HG03439 (cell line): Measurements from ENCODE around the gene SNED1.

ENCODE experiments used
- ATAC-seq: cut with Tn5 transposase; IDR thresholded peaks from one replicate; pipeline ENCODE4 v1.9.1; 2021; ENCODE audit warnings: mild to moderate bottlenecking, moderate library complexity; ENCODE audit not compliant: unreplicated experiment

The SNED1 gene

DNA sequence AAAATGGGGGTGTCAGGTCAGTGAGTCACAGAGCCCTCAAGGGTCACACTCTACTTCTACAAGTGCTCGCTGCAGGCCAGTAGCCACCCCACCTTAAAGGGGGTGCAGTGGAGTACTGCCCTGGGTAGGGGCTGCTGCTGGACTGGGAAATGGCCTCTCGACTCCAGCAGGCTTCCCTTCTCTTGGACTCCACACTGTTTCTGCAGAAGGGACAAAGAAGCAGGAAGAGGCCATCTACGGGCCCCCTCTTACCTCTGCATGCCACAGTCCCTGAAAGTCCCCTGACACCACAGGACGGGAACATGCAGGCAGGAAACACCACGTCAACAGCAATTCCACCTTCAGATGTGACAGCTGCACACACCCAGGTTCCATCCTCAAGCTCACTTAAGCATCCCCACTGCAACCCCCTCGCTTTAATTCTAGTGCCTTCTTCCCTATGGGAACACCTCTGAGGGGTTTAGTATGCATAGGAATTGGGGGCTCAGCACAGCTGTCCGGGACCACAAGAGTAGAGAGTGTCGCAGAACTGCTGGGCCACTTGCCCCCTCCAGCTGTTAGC is 22.3 kb downstream of the SNED1 start:
- ATAC-seq, result no peak

DNA sequence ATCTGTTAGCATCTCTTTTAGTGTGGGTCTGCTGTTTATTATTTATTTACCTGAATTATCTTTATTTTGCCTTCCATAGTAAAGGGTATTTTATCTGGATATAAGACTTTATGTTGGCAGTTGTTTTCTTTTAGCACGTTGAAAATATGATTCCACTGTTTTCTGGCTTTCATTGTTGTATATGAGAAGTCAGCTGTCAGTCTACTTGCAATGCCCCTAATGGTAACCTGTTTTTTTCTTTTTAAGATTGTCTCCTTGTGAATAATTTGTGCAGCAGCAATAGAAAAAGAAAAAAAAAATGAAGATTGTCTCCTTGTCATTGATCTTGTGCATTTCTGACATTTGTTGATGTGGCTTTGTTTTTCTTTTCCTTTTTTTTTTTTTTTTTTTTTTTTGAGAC is 27.2 kb downstream of the SNED1 start:
- no peak for ATAC-seq

DNA sequence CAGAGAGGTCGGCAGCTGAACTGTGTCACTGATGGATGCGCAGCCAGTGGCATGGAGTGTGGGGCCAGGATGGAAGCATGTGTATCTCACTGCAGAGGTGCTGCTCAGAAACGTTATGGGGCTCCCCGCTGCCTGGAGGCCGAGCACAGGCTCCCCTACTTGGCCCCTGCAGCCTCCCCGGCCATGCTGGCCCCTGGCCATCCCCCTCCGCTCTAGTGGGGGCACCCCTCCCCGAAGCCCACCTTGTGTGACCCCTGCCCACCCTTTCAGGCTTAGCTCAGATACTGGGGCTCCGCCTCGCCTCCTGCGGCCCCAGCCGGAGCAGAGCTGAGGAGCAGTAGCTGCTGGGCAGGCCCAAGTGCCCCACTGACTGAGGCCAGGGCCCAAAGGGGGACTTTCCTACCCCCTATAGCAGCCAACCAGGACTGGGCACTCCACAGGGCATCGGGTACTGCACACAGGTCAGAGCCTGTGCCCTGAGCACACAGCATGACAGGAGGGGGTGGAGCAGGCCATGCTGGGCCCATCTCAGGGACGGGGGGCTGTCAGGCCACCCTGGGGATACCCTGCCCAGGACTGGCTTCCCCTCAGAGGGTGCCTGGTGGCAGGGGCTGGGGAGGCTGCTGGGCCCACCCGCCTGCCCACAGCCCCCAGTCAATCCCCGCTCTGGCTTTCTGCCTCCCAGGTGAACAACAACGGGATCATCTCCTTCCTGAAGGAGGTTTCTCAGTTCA is 31.3 kb downstream of the SNED1 start:
- ATAC-seq, result no peak

DNA sequence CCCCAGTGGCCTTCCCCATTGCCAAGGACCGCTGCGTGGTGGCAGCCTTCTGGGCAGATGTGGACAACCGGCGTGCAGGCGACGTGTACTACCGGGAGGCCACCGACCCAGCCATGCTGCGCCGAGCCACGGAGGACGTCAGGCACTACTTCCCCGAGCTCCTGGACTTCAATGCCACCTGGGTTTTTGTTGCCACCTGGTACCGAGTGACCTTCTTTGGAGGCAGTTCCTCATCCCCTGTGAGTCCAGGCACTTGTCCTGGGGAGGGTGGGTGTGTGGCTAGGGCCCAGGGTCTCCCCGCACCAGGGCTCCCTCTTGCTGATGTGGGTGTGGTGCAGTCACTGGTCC is 31.9 kb downstream of the SNED1 start:
- ATAC-seq, result no peak

DNA sequence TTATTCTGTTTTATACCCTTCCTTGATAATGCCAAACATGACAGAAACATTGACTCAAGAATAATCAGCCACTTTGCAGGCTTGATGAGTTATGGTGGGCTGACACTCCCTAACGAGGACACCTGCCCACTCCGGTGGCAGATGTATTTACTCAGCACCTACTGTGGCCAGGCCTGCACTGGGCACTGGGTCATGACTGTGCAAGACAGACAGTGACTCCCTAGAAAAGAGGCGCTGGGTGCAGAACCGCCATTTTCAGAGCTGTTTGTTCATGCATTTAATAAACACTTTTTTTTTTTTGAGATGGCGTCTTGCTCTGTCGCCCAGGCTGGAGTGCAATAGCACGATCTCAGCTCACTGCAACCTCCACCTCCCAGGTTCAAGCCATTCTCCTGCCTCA is 32.5 kb downstream of the SNED1 start:
- no peak for ATAC-seq

DNA sequence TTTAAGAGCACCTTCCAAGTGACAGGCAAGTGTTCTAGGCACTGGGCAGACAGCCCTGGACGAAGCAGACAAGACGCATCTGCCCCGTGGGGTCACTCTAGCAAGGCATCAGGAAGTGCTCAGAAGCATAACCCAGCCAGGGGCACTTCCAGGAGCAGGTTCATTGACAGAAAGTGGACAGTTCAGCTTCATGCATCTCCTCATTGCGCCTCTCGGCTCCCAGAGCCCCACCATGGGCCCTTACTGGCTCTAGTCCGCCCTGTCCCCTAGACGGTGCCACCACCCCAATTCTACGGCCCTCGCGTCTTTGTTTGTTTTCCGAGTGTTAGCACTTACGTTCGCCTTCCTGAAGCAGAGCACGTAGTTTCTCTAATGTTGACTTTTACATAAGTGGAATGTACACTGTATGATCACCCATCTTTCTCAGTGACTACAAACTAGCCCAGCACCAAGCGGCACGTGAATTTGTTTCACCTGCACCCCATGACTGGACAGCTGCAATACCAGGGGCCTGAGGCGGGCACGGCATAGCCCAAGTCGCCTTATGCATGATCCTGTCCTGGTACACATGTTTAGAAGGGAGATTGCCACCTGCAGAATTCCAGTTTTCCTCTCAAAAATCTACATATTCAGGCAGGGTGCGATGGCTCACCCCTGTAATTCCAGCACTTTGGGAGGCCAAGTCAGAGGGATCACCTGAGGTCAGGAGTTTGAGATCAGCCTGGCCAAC is 33.2 kb downstream of the SNED1 start:
- no peak for ATAC-seq

DNA sequence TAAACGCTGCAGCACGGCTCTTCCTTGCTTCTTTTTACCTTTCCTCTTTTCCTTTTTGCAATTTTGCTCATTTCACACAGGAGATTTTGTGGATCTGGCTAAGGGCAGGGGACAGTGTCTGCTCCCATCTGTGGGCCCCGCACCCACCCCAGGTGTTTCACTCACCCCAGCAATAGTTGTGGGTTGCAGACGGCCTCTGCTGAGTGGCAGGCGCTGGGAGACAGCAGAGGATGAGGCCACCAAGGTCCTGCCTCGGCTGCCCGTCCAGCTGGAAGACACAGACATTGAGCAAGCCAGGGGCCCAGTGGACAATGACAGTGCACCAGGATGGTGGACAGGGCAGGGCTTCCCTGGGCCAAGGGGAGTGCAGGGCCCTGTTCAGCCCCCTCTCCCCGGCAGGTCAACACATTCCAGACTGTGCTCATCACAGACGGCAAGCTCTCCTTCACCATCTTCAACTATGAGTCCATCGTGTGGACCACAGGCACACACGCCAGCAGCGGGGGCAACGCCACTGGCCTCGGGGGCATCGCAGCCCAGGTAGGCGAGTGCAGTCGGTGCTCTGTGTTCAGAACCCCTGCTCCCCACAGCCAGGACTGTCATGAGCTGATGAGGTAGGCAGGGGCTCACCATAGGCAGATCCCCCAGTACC is 35.0 kb downstream of the SNED1 start:
- ATAC-seq, result no peak

DNA sequence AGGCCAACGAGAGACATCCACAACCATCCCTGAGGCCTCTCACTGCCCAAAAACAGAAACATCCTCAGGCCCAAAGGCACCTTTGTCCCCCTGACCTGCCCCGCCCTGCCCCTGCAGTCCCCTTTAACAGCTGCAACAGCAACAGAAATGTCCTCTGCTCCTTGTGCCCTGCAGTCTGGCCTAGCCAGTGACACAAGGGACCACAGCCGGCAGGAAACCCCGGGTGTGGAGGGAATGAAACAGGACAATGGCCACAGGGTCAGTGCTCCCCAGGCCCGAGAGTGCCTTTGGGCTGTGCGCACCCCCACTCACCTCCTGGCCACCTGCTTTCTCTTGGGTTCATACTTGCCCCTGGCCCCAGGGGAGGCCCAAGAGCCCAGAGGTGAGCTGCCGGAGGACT is 35.6 kb downstream of the SNED1 start:
- ATAC-seq, result no peak

DNA sequence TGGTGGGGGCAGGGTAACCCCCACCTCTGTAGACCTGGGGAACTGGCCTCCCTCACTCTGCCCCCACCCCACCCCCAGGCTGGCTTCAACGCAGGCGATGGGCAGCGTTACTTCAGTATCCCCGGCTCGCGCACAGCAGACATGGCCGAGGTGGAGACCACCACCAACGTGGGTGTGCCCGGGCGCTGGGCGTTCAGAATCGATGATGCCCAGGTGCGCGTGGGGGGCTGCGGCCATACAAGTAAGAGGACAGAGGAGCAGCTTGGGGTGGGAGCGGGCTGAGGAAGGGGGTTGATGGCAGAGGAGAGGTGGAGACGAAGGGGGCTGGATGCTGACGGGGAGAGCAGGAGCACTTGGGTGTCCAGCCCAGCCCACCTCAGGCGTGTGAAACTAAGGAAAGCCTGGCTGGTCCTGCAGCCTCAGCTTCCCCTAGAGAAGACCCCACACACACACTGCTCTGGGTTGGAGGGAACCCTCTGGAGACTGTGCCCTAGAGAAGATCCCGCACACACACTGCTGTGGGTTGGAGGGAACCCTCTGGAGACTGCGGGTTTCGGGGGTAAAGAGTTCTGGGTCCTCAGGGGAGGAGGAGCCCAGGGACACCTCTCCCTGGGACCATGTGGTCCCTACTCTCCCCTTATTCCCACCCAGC is 36.2 kb downstream of the SNED1 start:
- no peak for ATAC-seq

DNA sequence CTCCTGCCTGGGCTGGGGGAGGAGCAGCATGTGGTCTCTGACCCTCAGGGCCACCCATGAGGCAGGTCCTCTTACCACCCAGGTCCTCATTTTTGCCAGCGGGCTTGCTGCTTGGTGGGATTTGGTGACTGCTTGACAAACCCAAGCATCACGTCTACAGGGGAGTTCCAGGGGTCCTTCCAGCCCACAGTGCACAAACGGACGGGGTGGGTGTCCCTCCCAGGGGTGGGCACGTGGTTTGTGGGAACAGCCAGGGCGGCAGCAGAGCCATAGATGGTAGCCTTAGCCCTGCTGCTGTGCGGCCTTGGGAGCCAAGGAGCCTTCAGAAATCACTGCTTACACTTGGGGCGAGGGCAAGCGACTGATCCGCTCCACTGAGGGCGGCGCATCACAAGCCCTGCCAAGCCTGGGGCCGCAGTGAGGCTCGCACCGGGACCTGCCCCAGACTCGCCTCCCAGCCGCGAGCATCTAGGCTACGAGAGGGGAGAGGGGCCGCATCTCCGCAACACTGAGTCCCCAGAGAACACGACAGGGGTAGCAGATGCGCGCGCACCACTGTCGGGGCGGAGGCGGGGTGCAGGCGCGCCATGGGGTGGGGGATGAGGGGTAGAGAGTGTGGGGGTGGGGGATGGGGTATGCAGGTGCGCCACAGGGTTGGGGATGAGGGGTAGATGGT is 36.9 kb downstream of the SNED1 start:
- ATAC-seq, result no peak

DNA sequence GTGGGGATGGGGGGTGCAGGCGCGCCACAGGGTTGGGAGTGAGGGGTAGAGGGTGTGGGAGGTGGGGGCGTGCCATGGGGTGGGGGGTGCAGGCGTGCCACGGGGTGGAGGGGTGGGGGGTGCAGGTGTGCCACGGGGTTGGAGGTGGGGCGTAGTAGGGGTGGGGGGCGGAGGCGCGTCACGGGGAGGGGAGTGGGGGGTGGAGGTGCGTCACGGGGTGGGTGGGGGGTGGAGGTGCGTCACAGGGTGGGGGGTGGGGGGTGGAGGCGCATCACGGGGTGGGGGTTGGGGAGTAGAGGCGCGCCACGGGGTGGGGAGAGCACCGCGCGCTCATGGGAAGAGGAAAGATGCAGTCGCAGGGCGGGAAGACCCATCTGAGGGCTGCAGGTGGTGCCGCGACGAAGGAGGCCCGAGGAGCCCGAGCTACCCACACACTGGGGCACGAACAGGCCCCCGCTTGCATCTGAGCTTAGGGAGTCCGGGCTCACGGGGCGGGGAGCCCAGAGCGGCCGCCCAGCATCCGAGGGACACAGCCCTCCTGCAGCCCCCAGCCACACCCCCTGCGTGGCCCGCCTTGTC is 37.5 kb downstream of the SNED1 start:
- peak; percentile 14 for ATAC-seq

DNA sequence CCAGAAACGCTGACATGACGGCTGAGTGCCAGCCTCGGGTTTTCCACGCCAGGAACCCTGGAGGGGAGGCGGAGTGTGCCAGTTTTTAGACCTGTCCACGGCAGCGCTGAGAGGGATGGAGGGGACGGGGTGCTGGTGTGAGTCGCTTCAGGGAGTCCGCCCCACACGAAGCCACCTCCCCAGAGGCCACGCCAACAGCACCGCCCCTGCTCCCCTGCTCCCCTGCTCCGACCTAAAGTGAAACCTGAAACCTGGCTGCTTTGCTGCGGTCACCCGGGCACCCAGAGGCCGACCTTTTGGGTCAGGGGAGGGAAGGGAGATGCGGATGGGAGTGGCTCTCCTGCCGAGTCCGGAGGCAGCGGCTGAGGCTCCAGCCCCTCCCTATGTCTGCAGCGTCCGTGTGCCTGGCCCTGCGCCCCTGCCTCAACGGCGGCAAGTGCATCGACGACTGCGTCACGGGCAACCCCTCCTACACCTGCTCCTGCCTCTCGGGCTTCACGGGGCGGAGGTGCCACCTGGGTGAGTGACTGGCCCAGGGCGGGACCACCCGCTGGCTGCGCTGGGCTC is 38.1 kb downstream of the SNED1 start:
- ATAC-seq, result peak; percentile 69

DNA sequence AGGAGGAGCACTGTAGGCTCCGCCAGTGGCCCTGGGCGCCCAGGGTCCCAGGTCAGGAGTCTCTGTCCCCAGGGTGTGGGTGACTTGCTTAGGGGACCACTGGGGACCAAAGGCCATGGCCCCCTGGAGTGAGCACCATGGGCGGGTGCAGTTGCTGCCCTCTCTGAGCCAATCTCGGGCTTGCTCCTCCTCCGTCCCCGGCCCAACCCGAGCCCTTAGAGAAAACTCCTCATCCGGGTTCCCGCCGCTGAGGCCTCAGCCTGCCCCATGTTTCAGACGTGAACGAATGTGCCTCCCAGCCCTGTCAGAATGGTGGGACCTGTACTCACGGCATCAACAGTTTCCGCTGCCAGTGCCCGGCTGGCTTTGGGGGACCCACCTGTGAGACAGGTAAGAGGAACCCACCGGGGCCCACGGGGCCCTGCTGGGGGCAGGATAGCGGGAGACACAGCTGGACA is 38.6 kb downstream of the SNED1 start:
- peak; percentile 56 for ATAC-seq

DNA sequence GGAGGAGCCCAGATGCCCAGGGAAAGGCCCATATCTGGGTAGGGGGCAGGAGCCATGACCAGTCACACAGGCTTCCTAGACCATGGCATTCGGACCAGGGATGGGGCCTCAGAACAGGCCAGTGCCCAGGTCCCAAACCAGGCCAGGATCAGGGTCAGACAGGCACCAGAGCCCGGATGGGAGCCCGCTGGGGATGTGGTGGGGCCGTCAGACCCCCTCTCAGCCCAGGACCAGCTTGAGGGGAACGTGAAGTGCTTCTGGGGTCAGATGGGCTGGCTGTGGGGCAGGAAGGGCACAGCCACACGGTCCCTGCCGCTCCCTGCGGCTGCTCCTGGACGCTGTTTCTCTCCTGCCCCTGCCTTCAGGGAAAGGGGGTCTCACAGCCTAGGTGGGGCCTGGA is 39.1 kb downstream of the SNED1 start:
- no peak for ATAC-seq

DNA sequence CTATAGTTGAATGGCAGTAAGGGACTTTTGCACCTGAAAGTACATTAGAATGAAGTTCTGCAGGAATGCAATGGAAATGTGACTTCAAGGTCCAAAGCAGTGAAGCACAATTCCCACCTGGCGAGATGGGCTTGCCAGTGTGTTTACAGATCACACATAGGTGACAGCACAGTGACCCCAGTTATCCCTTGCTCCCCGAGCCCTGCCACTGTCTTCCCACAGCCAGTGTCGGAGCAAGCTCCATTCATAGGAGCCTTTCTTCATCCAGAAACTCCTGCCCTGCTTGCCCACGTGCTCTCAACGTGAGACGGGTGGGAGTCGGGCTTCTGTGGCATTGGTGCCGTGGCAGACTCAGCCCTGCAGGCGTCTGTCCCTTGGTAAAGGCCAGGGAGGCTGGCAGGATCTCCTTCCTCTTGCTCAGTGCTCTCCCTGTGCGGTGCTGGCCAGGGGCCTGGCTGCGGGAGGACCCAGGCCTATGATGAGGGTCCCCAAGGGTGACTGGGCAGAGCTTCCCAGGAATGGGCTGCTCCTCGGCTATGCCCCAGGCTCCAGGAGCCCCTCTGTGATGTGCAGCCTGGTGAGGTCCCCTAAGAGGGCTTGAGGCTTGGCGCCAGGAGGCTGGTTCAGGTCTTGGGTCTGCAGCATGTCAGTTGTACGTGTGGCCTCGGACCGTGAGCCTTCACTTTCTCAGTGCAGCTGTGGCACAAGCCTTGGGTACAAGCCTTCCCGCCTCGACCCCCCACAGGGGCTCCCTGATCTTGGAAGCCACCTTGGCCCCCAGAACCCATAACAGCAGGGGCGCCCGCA is 40.2 kb downstream of the SNED1 start:
- no peak for ATAC-seq

DNA sequence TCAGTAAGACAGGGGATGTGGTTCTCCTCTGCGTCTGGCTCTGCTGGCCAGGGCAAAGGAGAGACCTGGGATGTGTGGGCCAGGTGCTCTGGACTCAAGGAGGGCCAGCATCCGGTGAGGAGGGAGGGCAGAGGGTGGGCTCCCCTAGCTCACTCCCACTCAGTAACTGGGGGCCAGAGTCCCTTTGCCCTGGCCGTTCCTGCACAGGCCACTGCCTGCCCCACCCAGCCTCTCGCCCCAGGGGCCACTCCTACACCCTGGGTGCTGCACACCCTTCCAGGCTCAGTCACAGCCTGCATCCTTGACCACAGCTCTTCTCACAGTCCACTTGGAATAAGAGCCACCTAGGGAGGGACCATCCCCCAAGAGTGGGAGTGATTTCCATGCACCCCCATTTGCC is 41.0 kb downstream of the SNED1 start:
- no peak for ATAC-seq

DNA sequence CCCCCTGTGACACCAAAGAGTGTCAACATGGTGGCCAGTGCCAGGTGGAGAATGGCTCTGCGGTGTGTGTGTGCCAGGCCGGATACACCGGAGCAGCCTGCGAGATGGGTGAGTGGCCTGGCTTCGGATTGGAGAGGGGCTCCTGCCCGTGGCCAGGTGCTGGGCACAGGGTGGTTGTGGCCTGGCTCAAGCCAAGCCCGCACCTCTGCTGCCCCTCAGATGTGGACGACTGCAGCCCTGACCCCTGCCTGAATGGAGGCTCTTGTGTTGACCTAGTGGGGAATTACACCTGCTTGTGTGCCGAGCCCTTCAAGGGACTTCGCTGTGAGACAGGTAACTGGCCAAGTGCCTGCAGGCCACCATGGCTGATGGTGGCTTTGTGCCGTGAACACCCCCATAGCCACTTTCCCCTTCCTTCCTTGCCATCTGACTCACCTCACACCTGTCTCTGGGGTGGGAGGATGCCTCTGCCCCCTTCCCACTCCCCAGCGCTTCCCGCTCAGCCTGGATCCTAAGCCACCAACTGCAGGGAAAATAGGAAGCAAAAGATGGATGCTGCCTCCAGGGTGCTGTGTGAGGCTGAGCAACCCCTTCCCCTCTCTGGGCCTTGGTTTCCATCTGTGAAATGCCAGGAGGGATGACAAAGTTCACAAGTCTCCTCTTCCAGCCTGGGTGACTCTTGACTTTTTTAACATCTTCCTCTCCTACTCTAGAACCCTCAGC is 41.8 kb downstream of the SNED1 start:
- no peak for ATAC-seq

DNA sequence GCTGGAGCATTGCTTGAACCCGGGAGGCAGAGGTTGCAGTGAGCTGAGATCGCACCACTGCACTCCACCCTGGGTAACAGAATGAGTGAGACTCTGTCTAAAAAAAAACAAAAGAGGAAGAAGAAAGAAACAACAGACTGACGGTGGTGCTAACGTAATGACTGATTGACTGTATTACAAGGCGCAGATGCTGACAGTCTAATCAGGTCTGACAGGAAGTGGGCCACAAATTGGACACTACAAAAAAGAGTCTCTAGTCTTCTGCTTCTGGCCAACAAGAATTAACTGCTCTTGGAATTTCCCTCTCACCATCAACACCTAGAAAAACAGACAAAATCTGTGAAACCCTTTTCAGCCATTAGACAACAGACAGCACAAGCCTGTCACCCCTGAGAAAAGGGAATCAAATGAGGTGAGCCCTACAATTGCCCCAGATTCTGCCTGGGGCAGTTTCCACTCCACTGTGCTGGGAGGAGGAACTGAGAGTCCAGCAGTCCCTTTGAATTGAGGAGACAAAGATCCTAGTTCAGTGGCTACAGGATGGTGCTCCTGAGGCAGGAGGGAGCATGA is 43.3 kb downstream of the SNED1 start:
- ATAC-seq, result no peak
